Stimulated activated CD8-positive, alpha-beta memory T cell treated with anti-CD3 and anti-CD28 coated beads, Interleukin-4, amount 100 ng/mL, for 48 hours (primary cell): ENCODE data around the gene AURKB.
"Not testable (repeated sequence)": the region's sequence is repeated elsewhere in the genome, so short reads cannot be mapped to it uniquely, and the experiment has no call there.

Experiments used
- DNase-seq: peaks from one replicate; pipeline ENCODE4 v3.0.0-alpha.2; 2020

Gene AURKB

DNA sequence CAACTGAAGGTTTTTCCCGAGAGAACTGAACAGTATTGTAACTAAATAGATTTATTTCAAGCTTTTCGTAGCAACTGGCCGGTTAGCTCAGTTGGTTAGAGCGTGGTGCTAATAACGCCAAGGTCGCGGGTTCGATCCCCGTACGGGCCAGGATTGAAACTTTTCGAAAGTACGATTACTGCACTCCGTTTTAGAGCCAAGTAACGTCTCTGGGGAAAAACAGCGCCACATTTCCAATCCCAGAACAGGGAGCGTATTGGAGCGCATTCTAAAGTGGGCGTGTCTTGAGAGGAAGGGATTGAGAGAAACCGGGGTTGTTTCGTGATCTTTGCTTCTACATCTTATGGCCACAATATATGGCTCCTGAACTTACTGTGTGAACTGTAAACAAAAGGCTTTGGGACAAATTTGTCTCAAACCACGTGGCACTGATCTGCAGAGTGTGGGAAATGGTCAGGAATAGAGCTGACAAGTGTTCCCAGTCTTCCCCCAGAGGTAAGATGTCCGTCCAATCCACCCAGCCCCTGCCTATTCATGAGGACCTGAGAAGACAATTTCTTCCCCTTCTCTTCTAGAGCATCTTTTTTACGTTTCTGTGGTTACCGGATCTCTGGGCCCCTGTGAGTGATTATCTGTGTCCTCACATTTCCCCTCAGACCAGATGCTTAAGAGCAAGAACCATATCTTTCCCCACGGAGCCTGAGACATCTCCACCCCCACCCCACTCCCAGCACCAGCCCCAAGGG is 22.7 kb downstream of the AURKB start:
- DNase-seq = peak; percentile 98

DNA sequence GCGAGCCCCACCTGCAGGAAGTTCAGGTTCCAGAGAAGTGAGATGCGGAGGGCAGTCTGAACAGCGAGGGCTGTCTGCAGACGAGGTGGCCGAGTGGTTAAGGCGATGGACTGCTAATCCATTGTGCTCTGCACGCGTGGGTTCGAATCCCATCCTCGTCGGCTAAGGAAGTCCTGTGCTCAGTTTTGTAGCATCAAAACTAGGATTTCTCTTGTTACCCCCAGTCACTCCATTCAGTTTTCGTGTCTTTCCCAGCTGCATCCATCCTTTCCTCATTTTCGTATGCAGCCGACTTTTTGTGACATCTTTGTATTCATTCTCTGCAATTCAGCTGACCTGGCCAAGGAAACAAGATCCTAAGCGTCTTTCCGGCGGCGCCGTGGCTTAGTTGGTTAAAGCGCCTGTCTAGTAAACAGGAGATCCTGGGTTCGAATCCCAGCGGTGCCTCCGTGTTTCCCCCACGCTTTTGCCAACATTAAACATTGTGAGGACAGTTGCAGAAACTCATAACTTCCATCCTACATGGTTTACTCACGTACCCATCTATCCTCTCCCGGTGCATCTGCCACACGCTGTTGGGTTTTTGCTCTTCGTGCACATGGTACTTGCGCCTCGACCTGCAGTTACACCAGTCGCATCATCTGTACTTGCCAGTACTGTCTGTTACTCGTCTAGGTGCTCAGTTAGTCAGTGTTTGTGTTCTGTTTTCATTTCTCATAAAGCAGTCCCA is 23.4 kb downstream of the AURKB start:
- peak; percentile 100 for DNase-seq

DNA sequence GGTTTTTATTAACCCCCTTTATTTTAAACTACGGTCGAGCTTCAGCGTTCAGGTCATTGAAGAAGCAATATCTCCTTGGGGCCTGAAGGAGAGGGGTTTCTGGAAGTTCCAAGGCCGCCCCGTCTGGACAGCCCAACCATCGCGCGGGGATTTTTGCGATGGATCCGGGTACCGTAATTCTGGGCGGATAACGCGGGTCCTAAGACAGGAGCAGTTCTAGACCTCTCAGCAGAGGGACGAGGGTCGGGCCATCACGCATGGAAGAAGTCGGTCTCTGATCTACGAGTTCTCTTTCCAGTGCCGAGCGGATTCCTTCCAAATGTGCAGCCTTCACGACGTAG is 24.0 kb downstream of the AURKB start:
- no peak for DNase-seq

- peak; percentile 99 for DNase-seq
Measured at GRCh38 chr17:8185582-8186445, 24.6 kb downstream of the AURKB start.

DNA sequence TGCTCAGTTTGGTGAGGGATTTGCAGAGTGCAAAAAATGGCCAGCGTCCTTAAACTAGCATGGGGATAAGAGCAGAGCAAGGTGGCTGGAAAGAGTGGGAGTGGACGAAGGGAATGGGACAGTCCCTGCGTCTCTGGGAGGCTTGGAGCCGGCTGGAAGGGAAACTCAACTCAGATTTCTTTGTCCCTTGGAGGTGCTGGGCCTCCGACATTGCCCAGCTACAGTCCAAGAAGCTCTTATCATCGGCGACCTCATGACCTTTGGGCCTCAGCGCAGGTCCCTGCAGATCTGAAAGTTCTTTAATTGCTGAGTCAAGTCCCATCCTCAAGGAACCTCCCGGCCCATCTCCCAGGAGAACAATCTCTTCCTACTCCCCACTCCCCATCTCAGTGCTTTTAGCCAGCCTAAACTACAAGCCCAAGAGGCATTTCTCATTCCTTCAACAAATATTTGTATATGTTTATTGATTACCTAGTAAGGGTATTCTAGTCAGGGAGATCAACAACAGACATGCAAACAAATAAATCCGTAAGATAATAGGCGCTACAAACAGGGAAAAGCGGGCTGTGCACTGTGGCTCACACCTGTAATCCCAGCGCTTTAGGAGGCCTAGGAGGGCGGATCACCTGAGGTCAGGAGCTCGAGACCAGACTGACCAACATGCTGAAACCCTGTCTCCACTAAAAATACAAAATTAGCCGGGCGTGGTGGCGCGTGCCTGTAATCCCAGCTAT is 33.2 kb downstream of the AURKB start:
- DNase-seq = no peak

- DNase-seq = peak; percentile 92
Measured at GRCh38 chr17:8176197-8176940, 34.0 kb downstream of the AURKB start, which contains the start of gene TMEM107. TSS of gene TMEM107 (minus strand) at chr17:8176380. CDS start at chr17:8176286, 94 bp downstream.

DNA sequence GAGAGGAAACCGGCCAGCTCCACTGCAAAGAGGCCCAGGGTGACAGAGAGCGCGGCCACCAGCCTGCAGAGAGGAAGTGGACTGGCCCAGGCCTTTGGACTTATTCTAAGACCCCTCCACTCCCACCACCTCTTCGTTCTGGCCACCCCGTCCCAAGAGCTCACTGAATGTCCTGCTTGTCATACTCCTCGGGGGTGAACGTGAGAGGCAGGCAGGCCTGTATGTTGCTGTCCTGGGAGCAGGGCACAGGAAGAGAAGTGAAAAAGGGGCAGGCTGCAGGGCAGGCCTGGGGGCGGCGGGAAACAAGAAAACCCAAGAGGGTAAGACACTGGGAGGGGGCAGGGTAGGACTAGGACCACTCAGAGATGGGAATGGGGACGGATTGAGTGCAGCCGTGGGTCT is 34.6 kb downstream of the AURKB start:
- DNase-seq = no peak

DNA sequence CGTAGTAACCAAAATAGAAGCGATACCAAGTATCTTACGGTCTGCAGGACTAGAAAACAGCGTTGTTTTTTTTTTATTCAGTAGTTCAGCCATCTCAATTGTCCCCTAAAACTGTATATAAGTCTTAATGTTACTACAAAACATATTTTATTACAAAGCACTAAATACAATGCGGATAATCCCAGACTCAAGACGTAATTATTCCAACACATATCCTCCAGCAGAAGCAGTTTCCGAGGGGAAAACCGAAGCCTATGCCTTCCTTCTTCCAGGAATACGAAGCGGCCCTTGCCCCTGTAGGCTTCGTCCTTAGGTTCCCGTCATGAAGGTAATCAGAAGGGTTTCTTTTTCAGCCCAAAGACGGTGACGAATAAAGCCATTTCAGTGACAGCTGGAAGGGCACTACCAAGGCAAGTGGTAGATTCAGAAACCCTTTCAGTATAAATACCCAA is 36.5 kb downstream of the AURKB start:
- no peak for DNase-seq

- DNase-seq = peak; percentile 79
Measured at GRCh38 chr17:8173056-8173870, 37.1 kb downstream of the AURKB start.

DNA sequence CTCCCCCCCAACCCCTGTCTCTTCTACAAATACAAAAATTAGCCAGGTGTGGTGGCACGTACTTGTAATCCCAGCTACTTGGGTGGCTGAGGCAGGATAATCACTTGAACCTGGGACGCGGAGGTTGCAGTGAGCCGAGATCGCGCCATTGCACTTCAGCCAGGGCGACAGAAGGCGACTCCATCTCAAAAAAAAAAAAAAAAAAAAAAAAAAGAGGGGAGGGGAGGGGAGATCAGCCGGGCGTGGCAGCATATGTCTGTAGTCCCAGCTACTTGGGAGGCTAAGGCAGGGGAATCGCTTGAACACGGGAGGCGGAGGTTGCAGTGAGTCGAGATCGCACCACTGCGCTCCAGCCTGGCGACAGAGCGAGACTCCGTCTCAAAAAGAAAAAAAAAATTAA is 40.2 kb downstream of the AURKB start:
- DNase-seq = not testable (repeated sequence)

- DNase-seq = no peak
Measured at GRCh38 chr17:8167526-8167925, 42.8 kb downstream of the AURKB start.

DNA sequence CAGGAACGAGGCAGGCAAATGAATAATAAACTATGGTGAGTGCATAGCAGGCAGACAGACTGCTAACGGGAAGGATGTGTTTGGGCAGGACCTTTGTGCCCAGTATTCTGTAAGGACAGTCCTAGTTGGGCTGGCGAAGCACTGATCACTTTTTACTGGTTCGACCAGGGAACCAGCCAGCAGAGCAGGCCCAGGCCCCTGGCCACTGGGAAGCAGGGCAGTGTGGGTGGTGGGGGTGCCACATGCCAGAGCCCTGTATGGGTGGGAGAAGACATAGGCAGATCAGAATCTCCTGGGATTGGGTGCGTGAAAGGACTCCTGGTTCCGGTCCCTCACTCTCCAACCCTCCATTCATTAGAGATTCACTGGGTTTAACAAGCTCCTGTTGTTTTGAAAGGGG is 43.6 kb downstream of the AURKB start:
- DNase-seq = no peak

GRCh38 chr17:8164815-8165131 is 45.6 kb downstream of the AURKB start:
- no peak for DNase-seq

DNA sequence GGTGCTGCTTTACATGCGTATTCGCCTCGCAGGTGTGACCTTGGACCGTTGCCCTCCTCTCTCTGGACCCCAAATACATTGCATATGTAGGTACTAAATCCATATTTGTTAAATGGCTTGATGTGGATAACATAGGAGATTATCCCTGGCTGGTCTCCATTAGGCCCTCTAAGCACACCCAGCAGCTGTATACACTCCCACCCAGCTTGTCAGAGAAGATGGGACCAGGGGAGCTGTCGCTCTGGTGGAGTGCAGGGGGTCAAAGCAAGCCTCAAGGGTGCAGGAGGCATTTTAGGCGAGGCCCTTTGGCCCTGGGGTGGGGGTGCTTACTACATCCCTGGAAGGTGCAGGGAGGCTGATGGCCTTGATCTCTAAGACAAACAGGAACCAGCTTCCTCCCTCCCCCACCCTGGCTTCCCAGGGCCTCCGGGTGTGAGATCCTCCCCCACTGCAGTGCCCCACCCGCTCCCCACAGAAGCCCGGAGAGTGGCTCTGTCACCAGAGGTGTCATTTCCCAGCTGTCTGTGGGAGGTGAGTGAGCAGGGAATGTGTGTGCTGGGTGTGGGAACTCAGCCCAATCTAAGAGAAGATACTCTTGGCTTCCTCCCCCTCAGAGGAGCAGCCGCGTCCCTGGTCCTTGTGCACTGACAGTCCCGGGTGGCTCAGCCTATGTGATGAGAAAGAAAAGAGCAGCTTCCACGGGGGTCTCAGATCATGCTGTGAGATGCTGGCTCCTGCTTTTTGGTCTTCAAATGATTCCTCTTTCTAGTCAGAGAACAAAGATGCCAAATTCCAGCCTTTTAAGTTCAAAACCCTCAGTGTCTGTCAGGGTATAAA is 46.2 kb downstream of the AURKB start:
- peak; percentile 85 for DNase-seq

- peak; percentile 59 for DNase-seq
Measured at GRCh38 chr17:8162997-8163977, 47.1 kb downstream of the AURKB start.

GRCh38 chr17:8162233-8162996 is 48.0 kb downstream of the AURKB start, which contains the start of gene VAMP2:
TSS of gene VAMP2 (minus strand) at chr17:8162948. CDS start at chr17:8162879, 69 bp downstream.
- peak; percentile 84 for DNase-seq

DNA sequence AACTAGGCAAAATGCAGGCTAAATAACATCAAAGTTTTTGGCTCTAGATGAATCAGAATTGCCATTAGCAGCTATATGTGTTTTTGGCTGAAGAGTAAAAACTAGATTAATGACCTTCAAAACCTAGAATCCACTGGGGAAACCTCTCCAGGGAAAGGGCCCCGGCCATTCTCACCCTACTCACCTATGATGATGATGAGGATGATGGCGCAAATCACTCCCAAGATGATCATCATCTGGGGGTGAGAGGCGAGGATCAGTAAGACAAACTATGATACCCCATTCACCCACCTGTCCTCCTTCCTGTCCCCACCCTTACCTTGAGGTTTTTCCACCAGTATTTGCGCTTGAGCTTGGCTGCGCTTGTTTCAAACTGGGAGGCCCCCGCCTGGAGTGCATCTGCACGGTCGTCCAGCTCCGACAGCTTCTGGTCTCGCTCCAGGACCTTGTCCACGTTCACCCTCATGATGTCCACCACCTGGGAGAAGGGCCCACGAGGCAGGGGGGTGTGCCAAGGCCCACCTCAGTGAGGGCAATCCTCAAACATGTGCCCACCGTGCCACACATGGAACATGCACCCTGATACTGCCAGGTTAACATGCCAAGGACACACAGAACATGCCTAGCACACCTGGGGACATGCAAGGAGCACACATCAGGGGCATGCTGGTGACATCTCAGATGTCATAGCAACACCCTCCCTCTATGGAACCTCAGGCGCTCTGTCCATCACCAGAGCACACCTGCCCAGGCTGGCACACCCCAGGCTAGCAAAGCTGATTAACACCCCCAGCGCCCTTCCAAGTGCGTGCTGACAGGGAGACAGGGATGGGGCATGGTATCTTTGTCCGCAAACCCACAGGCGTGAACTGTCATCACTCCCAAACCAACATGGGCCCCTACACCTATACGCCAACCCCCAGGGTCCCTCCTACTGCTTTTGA is 48.8 kb downstream of the AURKB start:
- DNase-seq = no peak
